RWPE2 (cell line): ENCODE measurements around the gene PFKFB4.

ENCODE experiments used
- ATAC-seq: fragments of 200-7000 bp; cut with Tn5 transposase; 3 replicates; pipeline ENCODE4 v1.9.1; 2021; ENCODE audit warnings: low read depth
- DNase-seq: peaks from one replicate; pipeline ENCODE4 v3.0.0-alpha.2; 2020; ENCODE audit warnings: low spot score
- H3K27ac ChIP-seq: fragments of 450-650 bp; 2 replicates; pipeline ENCODE4 v1.5.1; 2017; ENCODE audit warnings: mild to moderate bottlenecking; ENCODE audit not compliant: poor library complexity, severe bottlenecking
- H3K27me3 ChIP-seq: fragments of 250-450 bp; sonication (Bioruptor Pico); 2 replicates; pipeline ENCODE4 v1.5.1; 2021; ENCODE audit warnings: mild to moderate bottlenecking, moderate library complexity; ENCODE audit not compliant: insufficient read depth, poor library complexity, severe bottlenecking
- H3K36me3 ChIP-seq: fragments of 250-450 bp; sonication (Bioruptor Pico); 2 replicates; pipeline ENCODE4 v1.5.1; 2020; ENCODE audit warnings: low read depth, mild to moderate bottlenecking, moderate library complexity
- H3K4me1 ChIP-seq: fragments of 250-450 bp; sonication (Bioruptor Pico); 2 replicates; pipeline ENCODE4 v1.5.1; 2021; ENCODE audit warnings: mild to moderate bottlenecking, moderate library complexity; ENCODE audit not compliant: insufficient read depth, poor library complexity, severe bottlenecking
- H3K4me3 ChIP-seq: fragments of 250-450 bp; sonication (Bioruptor Pico); 2 replicates; pipeline ENCODE4 v1.5.1; 2021; ENCODE audit warnings: mild to moderate bottlenecking, moderate library complexity; ENCODE audit not compliant: severe bottlenecking
- H3K9me3 ChIP-seq: fragments of 250-450 bp; sonication (Bioruptor Pico); 2 replicates; pipeline ENCODE4 v1.5.1; 2021; ENCODE audit warnings: mild to moderate bottlenecking, moderate library complexity; ENCODE audit not compliant: severe bottlenecking
- TF ChIP-seq, protein P1 (sequence below): fragments of 450-650 bp; IDR thresholded peaks from one replicate; pipeline ENCODE4 v1.5.1; 2017; ENCODE audit warnings: mild to moderate bottlenecking, moderate library complexity; ENCODE audit not compliant: poor library complexity, severe bottlenecking

The PFKFB4 gene

DNA sequence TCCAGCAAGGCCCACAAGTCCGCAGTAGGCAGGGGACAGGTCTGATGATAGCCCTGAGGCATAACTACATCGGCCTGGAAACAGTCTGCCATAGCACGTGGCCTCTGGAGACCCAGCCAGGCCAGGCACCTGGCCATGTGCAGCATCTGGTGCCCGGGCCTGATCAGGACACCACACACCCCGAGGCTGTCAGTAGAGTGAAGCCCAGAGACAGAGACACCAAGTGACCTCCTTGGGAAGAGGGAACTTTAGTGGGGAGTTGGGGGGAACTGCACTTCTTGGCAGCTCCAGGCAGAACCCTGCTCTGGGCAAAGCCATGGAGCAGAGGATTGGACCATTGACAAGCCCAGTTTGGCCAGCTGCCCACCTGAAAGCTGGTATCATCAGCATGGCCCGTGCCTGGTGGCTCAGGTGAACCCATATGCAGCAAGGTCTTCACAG is 53.9 kb downstream of the PFKFB4 start:
- Histone ChIP-seq H3K27ac (peak overlapping the region; percentile 68), H3K4me3 (no peak overlapping the region), H3K36me3 (peaks cover 6% of the 10 kb centered on the region; the same call in 1 of the 2 replicates), H3K9me3 (no peaks in the 10 kb centered on the region), H3K27me3 (no peaks in the 10 kb centered on the region), H3K4me1 (peaks cover 12% of the 10 kb centered on the region)
- ATAC-seq: no peak
- DNase-seq: no peak
- TF ChIP-seq, protein P1, sequence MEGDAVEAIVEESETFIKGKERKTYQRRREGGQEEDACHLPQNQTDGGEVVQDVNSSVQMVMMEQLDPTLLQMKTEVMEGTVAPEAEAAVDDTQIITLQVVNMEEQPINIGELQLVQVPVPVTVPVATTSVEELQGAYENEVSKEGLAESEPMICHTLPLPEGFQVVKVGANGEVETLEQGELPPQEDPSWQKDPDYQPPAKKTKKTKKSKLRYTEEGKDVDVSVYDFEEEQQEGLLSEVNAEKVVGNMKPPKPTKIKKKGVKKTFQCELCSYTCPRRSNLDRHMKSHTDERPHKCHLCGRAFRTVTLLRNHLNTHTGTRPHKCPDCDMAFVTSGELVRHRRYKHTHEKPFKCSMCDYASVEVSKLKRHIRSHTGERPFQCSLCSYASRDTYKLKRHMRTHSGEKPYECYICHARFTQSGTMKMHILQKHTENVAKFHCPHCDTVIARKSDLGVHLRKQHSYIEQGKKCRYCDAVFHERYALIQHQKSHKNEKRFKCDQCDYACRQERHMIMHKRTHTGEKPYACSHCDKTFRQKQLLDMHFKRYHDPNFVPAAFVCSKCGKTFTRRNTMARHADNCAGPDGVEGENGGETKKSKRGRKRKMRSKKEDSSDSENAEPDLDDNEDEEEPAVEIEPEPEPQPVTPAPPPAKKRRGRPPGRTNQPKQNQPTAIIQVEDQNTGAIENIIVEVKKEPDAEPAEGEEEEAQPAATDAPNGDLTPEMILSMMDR: no peak

GRCh38 chr3:48502121-48502520 is 54.5 kb downstream of the PFKFB4 start:
- DNase-seq (no peak), ATAC-seq (no peak)
- Histone ChIP-seq H3K4me1 (peaks cover 6% of the 10 kb centered on the region), H3K27ac (peak overlapping the region; percentile 68), H3K27me3 (no peaks in the 10 kb centered on the region), H3K4me3 (no peak overlapping the region), H3K9me3 (no peaks in the 10 kb centered on the region), H3K36me3 (peaks cover 6% of the 10 kb centered on the region; the same call in 1 of the 2 replicates)
- TF ChIP-seq, protein P1: no peak

DNA sequence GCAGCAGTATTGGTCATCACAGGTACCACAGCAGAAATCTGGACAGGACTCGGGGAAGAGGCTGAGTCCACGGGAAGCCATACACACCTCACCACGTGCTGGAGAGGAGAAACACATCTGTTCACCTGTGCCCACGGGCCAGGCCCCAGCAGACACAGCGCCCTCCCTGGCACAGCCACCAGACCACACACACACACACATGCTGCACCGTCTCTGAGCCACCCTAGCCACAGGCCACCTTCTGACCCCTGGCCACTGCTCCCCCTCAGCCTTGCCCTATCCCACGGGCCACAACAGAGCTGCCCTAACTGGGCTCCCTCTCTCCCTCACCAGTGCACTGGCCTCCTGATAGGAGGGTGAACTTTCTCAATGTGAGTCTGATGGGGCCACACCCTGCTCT is 55.4 kb downstream of the PFKFB4 start:
- TF ChIP-seq, protein P1: no peak
- Histone ChIP-seq H3K36me3 (peaks cover 6% of the 10 kb centered on the region; the same call in 1 of the 2 replicates), H3K4me3 (no peak overlapping the region), H3K9me3 (no peaks in the 10 kb centered on the region), H3K27me3 (no peaks in the 10 kb centered on the region), H3K4me1 (peaks cover 5% of the 10 kb centered on the region), H3K27ac (no peak overlapping the region)
- DNase-seq: no peak
- no peak for ATAC-seq

DNA sequence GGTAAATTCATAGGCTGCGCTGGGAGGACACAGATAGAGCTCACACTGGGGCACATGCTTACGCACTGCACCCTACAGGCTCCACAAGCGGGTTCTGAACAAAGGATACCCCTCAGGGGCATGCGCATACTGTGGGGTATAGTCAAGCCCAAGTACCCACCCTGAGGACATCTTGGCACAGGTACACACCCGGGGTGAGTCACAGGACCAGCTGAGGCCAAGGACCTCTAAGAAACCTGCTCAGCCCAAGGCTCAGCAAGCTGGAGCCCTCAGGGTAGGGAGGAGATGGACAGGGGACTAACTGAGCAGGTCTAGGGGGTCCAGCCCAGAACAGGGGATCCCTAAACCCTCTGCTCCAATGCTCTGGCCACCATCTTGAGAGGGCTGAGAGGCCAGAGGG is 55.9 kb downstream of the PFKFB4 start:
- TF ChIP-seq, protein P1: no peak
- ATAC-seq: no peak
- Histone ChIP-seq H3K4me3 (no peak overlapping the region), H3K9me3 (no peaks in the 10 kb centered on the region), H3K27ac (no peak overlapping the region), H3K4me1 (peaks cover 5% of the 10 kb centered on the region), H3K27me3 (no peaks in the 10 kb centered on the region), H3K36me3 (peaks cover 6% of the 10 kb centered on the region; the same call in 1 of the 2 replicates)
- DNase-seq: no peak

DNA sequence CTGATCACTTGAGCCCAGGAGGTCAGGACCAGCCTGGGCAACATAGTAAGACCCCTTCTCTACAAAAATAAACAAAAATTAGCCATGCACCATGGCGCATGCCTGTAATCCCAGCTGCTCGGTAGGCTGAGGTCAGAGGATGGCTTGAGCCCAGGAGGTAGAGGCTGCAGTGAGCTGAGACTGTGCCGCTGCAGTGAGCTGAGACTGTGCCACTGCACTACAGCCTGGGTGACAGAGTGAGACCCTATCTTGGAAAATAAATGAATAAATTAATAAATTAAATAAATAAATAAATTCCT is 63.5 kb downstream of the PFKFB4 start:
- peak overlapping the region; percentile 86 for H3K27ac ChIP-seq
- ATAC-seq: no peak

More for the DNA sequence above, 63.5 kb downstream of the PFKFB4 start:
- Histone ChIP-seq H3K27me3 (no peaks in the 10 kb centered on the region), H3K4me3 (no peak overlapping the region), H3K9me3 (no peaks in the 10 kb centered on the region), H3K36me3 (peaks cover 14% of the 10 kb centered on the region; the same call in 1 of the 2 replicates), H3K4me1 (peaks cover 17% of the 10 kb centered on the region)
- TF ChIP-seq, protein P1: no peak
- no peak for DNase-seq
